ENCODE results near the gene PAX2. TPM values are rescaled to one million over a fixed set of nuclear protein-coding genes. Genes with fewer than 3 reads are reported as not detected.

Gene PAX2
- total and polyA plus RNA-seq, 12 donors = 0.07 to 0.25 (median 0.10) TPM; not detected in 8

DNA sequence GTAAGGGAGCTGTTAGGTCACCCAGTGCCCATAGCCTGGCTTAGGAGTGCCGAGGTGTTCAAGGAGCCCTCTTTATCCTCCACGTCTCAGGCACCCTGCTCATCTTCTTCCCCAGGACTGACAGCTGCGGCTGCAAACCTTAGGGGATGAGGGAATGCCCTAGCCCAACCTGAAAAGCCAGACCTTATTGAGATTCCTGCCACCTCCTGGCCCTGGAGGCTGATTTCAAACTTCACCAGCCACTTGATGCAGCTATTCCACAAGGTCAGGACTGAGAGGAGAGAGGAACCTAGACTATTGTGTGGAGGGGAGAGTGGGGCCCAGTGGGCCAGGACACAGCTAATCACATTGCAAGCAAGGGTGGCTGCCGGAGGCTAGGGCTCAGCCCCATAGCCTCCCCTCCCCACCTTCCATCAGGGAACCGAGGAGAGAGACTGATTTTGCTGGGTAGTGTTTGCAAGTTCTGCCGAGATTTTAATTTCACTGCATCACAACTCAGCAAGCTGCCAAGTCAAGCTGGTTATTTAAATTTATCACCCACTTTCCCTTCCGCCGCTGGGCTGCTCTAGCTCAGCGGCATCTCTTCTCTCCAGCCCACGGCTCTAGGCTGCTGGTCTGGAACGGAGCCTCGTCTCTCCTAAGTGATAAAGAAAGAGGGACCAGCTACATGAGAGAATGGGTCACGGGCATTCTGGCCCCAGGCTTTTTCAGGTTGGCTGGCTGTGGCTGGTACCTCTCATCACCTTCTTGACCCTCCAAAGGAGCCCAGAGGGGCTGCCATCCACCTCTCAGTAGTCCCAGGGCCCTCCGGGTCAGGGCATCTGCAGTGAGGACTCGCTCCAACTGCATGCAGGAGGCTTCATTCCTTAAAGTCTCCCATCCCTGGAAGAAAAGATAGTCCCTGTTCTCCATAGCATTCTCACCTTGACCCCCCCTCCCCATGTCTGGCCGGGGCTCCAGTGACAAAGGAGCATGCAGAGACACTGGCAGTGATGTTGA, 66.7 kb downstream of the PAX2 start:
- Histone ChIP-seq H3K27ac (no peak overlapping the region), H3K36me3 (replicated peaks in 1 of 2) (no peaks in the 10 kb centered on the region), H3K4me3 (no peak overlapping the region), H3K9me3 (replicated peaks in 1 of 3) (no peaks in the 10 kb centered on the region), H3K27me3 (peaks cover 4% of the 10 kb centered on the region), H3K4me1 (replicated peaks in 1 of 2) (no peaks in the 10 kb centered on the region)
- no peak for DNase-seq
- intact Hi-C loops (cut with DNase I) = no loop called here
- WGBS, 4 donors = 68 to 81% (median 73%) methylated on average over 13 to 16 of the region's 16 CpGs
- no peak for TF ChIP-seq POLR2A (IDR thresholded peaks at IDR 0.05)
- TF ChIP-seq, protein P1, sequence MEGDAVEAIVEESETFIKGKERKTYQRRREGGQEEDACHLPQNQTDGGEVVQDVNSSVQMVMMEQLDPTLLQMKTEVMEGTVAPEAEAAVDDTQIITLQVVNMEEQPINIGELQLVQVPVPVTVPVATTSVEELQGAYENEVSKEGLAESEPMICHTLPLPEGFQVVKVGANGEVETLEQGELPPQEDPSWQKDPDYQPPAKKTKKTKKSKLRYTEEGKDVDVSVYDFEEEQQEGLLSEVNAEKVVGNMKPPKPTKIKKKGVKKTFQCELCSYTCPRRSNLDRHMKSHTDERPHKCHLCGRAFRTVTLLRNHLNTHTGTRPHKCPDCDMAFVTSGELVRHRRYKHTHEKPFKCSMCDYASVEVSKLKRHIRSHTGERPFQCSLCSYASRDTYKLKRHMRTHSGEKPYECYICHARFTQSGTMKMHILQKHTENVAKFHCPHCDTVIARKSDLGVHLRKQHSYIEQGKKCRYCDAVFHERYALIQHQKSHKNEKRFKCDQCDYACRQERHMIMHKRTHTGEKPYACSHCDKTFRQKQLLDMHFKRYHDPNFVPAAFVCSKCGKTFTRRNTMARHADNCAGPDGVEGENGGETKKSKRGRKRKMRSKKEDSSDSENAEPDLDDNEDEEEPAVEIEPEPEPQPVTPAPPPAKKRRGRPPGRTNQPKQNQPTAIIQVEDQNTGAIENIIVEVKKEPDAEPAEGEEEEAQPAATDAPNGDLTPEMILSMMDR (IDR thresholded peaks at IDR 0.05) = no peak

DNA sequence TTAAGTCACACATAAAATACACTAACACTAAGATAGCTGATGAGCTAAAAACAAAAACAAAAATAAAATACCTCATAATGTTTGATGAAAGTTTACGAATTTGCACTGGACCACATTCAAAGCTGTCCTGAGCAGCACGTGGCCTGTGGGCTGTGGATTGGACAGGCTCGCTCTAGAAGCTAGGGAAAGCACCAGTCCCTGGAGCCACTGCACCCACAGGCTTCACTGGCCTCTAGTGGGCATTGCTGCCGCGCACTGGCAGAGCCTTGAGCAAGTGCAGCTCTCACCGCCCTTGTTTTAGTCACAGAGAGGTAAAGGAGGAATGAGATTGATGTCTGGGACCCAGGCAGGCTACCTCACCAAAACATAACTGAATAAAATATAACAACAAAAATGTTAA, 67.6 kb downstream of the PAX2 start:
- H3K4me1 ChIP-seq (replicated peaks in 1 of 2) = no peaks in the 10 kb centered on the region
- DNase-seq = peak in 1 of 7 donors; percentile 5
- no peak for TF ChIP-seq POLR2A (IDR thresholded peaks at IDR 0.05)
- TF ChIP-seq, protein P1 (IDR thresholded peaks at IDR 0.05) = no peak
- no peaks in the 10 kb centered on the region for H3K36me3 ChIP-seq (replicated peaks in 1 of 2)
- H3K27me3 ChIP-seq = no peaks in the 10 kb centered on the region
- no peak overlapping the region for H3K4me3 ChIP-seq
- no peak overlapping the region for H3K27ac ChIP-seq
- H3K9me3 ChIP-seq (replicated peaks in 1 of 3) = no peaks in the 10 kb centered on the region
- intact Hi-C loops (cut with DNase I) = no loop called here
- 72 to 85% (median 77%) methylated on average over 6 of the region's 6 CpGs for WGBS, 4 donors

DNA sequence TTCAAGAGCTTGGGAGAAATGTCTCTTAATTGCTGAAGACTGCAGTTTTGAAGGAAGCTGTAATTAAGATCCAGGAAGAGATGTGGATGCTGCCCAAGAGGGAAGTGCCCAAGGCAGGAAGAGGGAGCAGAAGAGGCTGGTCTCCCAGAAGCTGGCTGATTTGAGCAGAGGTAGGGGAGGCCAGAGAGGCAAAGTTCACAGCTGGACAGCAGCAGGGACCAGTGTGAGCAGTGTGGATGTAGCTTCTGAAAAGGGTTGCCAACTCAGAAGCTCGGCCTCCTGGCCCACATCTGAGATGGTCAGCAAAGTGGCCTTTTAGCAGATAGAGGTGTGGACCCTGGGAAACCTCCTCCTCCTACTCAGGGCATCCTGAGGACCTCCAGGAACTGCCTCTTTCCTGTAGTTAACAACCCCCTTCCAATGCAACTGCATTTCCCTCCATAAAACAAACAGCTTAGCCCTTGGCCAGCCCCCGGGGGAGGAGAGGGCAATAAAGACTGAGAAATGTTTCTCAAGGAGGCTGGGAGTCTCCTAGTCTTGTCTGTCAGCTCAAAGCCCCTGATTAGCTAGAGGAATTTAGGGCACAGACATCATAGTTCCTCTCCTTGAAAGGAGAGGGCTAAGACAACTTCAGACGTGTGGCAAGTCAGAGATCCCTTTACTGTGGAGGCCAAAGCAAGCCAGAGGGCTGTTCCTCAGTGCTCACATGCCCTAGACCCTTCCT, 69.5 kb downstream of the PAX2 start:
- intact Hi-C loops (cut with DNase I) = no loop called here
- WGBS, 4 donors = 32 to 50% (median 41%) methylated on average over 3 of the region's 3 CpGs
- no peaks in the 10 kb centered on the region for H3K4me1 ChIP-seq (replicated peaks in 1 of 2)
- DNase-seq = no peak
- H3K4me3 ChIP-seq = no peak overlapping the region
- no peaks in the 10 kb centered on the region for H3K36me3 ChIP-seq (replicated peaks in 1 of 2)
- H3K27me3 ChIP-seq = peaks cover 9% of the 10 kb centered on the region
- TF ChIP-seq, protein P1 (IDR thresholded peaks at IDR 0.05) = no peak
- no peak for TF ChIP-seq POLR2A (IDR thresholded peaks at IDR 0.05)
- no peaks in the 10 kb centered on the region for H3K9me3 ChIP-seq (replicated peaks in 1 of 3)
- H3K27ac ChIP-seq = no peak overlapping the region

DNA sequence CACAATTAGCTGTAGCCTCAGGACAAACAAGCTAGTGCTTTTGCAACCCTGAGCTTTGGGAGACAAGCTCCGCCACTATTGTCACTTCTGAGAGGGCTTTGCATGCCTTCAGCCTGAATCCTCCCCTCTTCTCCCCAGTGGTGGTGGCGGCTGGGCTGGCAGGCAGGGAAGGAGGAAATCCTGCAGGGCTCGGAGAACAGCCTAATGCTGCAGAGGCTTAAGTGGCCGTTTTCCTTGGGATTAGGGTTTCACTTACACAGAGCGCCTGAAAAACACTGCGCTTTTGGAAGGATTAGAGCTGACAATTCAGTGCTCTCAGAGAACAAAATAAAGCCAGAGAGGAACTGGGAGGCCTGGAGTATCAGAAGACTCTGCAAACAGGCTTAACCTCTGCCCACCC, 71.3 kb downstream of the PAX2 start:
- intact Hi-C loops (cut with DNase I) = no loop called here
- H3K27ac ChIP-seq = no peak overlapping the region
- no peaks in the 10 kb centered on the region for H3K4me1 ChIP-seq (replicated peaks in 1 of 2)
- no peaks in the 10 kb centered on the region for H3K9me3 ChIP-seq (replicated peaks in 1 of 3)
- TF ChIP-seq, protein P1 (IDR thresholded peaks at IDR 0.05) = no peak
- TF ChIP-seq POLR2A (IDR thresholded peaks at IDR 0.05) = no peak
- DNase-seq = no peak
- 65 to 74% (median 70%) methylated on average over 6 of the region's 6 CpGs for WGBS, 4 donors
- H3K4me3 ChIP-seq = no peak overlapping the region
- peaks cover 15% of the 10 kb centered on the region for H3K27me3 ChIP-seq
- H3K36me3 ChIP-seq (replicated peaks in 1 of 2) = no peaks in the 10 kb centered on the region

Data from adrenal gland (tissue), 12 donors.